ENCODE results near the gene APOBEC3H.

The APOBEC3H gene

DNA sequence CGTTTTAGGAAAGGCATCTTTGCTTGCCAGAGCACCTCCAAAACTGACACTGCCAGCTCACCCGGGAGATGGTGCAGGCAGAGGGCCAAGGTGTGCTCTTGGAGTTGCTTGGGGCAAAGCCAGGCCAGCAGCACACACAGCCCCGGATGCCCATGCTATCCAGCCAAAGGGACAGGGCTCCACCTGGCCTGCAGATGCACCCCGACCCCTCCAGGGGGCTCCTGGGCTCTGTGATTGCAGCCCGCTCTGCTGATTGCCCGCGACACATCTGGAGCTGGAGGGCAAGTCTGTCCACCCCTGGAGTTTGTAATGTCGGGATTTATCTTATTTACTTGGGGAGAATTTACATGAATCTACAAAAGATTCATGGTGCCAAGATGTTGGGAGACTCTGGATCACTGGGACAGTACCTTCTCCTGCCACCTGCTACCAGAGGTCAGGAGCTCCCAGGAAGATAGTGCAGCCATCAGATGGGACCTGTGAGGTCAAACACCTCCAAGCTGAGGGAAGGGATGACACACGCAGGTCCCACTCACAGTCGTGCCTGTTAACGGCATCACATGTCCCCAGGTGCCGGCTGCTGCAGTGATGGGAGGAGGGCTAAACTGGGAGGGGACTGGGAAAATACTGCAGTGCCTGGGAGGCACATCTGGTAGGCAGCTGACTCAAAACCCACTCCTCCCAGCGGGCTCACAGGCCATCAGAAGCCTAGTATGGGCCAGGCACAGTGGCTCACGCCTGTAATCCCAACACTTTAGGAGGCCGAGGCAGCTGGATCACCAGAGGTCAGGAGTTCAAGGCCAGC is 38.2 kb downstream of the APOBEC3H start:
- no peak for DNase-seq (ENCODE audit: low read depth)

DNA sequence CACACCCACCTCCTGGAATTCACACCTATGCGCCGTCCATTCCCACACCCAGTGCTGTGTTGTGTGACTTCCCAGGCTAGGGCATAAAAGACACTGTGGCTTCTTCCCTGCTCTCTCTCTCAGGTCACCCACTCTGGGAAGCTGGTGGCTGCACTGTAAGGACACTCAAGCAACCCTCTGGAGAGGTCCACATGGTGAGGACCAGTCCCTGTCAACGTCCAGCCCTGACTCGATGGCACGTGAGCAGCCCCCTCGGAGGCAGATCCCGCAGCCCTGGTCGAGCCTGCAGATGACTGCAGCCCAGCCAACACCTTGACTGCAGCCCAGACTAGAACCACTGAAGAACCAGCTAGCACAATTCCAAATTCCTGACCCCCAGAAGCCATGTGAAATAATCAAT is 39.3 kb downstream of the APOBEC3H start:
- no peak for DNase-seq (ENCODE audit: low read depth)

DNA sequence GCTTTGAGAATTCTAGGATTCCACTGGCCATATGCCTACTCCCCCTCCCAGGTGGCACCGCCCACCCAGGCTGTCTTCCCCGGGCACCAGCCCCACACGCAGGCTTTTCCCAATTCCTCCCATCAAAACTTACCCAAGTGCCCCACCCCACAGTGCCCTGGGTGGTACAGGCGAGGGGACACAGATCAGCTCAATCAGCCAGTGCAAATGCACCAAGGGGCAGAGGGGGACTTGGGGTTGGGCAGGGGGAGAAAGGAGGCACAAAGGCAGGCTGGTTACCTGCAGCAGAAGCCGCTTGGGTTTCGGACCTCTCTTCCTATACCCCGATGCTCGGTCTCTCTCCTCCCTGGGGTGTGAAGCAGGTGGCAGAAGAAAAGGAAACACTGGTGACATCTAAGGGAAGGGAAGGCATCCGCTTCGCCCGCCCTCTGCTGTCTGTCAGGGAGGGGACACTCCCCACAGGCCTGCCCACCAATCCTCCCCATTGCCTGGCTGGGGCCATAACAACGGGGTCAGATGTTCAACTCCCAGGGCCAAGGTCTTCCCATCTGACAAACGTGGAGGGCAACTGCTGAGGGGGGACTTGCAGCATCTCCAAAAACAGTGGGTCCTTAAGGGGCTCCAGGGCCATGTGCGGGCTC is 41.4 kb downstream of the APOBEC3H start:
- DNase-seq (ENCODE audit: low read depth) = no peak

DNA sequence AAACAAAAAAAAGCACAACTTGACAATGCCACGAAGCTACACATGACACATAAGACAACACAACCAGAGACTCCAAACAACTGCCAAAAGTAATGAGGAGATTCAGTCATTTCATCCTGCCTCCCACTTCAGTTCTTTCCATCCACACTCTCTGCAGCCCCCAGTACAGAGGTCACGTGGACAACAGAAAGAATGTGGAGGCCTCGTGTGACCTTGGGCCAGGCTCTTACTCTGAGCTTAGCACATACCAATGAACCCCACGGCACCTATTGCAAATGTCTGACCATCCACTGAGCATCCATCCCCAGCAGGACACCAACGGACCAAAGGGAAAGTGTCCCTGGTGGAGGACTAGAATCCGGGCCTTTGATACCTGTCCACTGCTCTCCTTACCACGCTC is 42.9 kb downstream of the APOBEC3H start:
- DNase-seq (ENCODE audit: low read depth) = no peak

DNA sequence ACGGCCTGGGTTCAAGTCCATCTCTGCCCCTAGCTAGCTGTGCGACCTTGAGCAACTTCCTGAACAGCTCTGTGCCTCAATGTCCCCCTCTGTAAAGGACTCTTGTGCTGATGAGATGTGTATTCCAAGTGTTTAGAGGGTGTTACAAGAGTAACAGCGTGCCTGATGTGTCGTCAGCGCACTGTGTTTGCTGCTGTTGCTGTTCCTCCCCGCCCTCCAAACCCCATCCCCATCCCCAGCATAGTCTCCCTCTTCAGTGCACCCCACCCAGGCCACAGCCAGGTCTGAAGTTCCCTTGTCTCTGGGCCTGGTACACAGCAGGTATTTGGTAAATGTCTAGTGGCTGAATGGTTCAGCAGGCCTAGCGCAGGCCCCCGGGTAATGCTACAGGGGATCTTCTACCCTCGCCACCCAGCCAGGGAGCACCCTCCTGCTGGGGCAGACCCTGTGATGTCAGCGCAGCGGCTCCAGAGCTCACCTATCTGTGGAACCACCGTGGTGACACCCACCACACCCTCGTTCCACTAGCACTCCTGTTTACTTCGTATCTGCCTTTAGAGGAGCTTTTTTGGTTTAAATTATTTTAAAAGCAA is 45.1 kb downstream of the APOBEC3H start:
- no peak for DNase-seq (ENCODE audit: low read depth)

DNA sequence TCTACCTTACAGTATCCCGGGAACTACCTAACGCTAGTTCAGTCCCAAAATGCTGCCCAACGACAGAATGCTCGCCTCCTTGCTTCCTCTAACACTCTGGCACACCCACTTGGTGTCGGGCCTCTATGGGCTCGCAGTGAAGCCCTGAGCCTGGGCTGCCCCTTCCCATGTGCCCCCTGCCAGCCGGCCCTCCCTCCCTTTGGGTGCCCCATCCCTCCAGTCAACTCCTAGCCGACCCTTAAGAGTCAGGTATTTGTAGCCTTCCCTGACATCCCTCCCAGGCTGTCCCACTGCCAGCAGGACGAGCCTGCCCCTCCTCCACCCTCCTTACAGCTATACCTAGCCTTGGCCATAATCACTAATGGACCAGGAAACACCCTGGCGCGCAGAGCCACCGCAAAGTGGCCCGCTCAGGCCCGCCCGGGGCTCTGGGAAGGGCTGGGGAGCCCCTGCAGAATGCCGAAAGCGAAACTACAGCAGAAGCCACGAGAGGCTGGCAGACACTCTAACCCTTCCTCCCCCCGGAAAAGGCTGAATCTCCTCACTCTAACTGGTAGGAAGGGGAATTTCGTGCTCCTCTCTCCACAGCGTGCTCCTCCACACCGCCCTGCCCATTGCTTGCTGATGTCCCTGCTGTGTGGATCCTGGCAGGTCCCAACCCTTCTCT is 47.2 kb downstream of the APOBEC3H start:
- DNase-seq (ENCODE audit: low read depth) = peak; percentile 34

DNA sequence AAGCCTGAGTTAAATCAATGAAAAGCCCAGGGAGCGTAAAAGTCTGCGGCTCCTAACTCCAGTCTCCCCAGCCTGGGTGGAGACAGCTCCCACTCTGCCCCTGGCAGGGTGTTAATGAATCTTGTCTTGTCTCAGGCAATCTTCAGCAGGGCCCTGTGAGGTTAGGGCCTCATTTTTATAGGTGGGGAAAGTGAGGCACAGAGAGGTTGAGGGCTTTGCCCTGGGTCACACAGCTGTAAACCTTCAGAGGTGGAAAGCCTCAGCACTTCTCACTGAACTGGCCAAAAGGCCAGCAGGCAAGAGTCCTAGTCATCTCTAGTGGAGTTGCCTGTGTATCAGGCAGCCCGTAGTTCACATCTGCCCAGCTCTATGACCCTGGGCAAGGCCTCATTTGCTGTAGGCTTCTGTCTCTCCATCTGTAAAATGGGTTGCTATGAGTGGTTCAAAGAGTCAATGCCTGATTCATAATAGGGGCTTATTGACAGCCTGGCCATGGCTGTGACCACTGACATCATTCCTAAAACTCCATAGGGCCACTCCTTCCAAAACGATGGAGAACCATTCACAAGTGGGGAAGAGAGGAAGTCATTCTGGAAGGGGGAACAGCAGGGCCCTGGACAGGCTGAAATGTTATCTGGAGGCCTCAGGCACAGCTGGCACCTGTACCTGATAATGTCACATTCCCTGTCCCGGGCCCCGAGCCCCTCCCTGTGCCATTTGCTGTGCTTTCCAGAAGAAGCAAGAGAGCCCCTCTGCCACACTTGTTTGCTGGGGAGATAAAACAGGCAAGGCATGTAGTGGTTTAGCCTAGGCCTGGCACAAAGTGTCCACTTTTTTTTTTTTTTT is 49.4 kb downstream of the APOBEC3H start:
- no peak for DNase-seq (ENCODE audit: low read depth)

DNA sequence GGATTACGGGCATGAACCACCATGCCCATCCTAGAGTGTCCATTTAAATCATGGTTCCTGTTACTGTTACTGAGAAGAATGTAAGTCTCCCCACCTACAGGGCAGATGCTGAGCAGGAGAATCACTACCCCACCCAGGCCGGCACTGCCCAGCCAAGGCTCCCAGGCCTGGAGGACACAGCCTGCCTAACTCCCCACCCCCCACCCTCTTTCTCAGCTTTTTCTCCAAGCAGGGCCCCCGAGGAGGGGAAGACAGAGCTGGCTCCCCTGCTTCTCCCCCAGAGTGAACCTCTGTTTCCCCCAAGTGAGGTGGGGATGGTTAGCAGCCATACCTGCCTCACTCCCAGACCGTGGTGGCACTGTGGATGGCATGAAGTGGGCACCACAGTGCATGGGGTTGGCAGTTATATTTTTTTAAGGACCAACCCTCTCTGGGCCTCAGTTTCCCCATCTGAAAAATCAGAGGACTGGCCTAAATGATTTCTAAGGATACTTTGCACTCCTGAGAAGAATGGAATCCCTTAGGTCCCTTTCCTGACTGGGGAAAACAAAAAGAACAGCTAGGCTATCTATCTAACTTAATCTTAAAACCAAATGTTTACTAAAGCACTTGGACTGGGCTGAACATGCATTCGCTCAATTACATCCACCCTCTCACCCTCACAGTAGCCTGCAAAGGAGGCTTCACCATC is 50.4 kb downstream of the APOBEC3H start:
- DNase-seq (ENCODE audit: low read depth) = no peak

DNA sequence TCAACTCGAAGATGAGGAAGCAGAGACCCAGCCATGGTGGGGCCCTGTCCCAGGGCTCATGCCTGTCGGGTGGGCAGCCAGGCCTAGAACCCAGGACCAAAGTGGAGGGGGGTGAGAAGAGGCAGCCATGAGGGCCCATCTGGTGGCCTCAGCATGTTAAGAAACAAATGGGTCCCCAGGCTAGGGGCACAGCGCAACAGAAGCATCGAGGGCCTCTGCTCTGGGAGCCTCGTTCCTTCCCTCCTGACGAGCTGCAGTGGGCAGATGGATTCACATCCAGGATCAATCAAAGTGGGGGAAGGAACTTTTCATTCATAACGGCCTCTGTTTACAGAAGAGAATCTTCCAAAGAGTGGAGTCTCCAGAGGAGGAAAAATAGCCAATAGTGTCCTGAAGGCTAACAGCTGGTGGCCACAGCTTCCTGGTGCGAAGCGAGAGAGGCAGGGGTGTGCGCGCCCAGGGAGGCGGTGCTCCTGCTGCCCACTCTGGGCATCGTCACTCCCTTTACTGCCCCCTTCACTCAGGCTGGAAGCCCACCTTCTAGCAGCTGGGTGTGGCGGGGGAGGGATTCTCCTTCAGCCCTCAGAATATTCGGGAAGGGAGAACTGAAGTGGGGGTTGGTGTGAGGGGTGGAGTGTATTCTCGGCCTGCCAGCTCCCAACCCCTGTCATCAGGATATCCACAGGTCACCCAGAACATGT is 51.1 kb downstream of the APOBEC3H start:
- no peak for DNase-seq (ENCODE audit: low read depth)

DNA sequence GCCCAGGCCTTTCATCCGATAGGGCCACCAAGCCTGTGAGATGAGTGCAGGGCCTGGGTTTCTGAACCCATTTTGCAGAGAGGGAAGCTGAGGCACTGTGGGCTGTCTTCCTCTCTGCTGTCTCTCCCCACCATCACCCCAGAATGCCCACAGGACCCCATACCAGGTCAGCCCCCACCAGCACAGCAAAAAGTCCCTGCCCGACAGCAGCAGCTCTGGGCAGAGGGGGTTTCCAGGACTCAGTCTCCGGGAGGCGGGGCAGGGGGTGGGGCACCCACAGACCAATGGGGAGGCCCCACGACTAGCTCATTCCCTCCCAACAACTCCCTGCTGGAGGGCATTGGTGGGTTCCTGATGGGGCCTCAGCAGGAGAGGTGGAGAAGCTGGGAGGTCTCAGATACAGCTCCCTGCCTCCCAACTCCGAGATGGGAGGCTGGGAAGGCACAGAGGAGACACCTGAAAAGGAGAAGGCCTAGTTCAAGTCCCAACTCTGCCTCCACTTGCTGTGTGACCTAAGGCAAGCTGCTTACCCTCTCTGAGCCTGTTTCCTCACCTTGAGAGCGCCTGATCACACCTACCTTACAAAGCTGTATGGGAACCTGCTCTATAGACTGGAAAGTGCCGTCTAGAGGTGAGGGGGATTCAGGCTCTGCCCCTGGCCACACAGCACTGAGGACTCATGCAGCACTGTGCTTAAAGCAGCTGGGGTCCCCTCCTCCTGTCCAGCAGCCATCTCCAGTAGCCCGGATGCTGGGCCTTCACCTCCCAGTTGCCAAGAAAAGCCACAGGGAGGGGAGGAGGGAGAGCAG is 51.9 kb downstream of the APOBEC3H start:
- peak; percentile 72 for DNase-seq (ENCODE audit: low read depth)

DNA sequence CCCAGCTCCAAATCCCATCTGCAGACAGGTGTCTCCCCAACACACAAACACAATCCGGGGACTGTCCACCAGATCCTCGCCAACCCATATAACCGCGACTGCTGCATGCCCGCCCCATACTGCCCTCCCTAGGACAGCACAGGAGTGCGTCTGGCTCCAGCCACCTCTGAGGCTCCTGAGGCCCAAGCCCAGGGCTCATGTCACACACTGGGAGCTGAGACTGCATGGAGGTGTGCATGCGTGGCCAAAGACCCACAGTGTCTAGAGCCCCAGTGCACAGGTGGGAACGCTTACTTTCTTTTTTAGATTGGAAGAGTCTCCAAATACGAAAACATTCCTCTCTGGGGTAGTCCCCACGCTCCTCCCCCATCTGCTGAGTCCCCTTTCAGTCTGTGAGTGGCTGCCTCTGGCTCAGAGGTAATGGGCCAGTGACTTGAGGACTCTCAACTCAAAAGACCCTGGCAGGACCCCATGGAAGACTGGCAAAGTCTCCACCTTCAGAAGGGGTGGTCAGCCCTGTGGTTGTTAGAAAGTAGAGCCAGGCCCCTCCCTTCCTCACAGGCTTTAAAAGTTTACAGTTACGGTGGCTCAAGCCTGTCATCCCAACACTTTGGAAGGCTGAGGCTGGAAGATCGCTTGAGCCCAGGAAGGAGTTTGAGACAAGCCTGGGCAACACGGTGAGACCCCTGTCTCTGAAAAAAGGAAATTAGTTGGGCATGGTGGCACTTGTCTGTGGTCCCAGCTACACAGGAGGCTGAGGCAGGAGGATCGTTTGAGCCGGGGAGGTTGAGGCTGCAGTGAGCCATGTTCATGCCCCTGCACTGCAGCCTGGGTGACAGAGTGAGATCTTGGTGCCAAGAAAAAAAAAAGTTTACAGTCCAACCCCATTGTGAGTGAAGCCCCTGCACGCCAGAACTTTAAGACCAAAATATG is 53.1 kb downstream of the APOBEC3H start:
- DNase-seq (ENCODE audit: low read depth) = no peak

DNA sequence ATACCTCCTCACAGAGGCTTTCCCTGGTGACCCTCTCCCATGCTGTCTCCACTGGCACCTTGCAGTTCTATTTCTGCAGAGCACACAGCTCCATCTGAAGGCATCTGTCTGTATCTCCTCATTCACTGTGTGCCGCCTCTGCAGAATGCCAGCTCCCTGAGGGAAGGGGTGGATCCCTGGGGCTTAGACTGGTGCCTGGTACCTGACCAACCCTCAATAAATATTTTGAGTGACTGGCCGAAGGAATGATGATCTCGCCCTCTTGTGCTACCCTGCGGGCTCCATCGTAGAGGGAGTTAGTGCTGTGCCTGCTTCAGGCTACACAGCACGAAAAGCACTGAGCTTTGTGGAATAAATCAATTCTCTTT is 53.8 kb downstream of the APOBEC3H start:
- DNase-seq (ENCODE audit: low read depth) = no peak

DNA sequence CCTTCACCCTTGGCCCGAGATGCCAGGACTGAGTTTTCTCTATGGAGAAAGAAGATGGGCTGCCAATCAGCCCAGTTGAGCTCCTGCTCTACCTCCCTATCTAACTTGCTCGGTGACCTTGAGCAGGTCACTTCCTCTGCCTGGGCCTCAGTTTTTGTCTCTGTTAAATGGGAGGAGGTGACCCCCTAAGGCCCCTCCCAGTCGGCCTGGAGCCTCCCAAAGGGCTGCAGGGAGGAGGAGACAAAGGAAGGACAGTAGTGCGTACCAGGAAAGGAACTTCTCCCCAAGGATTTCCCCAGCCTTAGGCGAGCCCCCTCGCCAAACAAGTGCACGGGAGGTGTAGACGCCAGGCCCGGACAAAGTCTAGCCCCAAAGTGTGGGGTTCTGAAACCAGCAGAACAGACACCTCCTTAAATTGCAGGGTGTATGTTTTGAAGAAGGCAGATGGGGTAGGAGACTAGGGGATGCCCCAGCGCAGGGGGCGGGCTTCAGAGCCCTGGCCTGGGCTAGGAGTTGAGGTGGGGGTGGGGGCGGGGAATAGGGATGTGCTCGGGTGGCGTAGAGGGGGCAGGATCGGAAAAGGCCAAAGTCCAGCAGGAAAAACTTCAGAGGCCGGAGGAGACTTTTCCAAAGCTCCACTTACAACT is 54.4 kb downstream of the APOBEC3H start:
- DNase-seq (ENCODE audit: low read depth) = no peak

DNA sequence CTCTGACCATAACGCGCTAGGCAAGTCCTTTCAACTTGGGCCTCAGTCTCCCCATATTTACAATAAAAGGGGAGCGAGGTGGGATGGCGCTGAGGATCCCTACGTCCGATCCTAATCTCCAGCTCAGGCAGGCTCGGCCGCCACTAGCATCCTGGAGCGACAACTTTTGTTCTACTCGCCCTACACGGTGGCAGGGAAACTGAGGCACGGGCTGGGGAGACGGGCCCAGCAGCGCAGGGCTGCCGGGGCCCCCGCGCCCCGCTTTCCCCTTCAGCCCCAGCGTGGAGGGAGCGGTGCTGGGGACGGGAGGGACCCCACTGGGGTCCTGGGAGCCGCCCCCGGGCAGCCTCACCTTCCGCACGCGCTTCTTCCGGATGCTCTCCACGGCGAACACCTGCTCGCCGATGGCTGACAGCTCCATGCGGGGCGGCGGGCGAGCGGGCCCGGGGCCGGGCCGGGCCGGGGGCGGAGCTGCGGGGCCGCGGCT is 55.0 kb downstream of the APOBEC3H start:
- DNase-seq (ENCODE audit: low read depth) = no peak

DNA sequence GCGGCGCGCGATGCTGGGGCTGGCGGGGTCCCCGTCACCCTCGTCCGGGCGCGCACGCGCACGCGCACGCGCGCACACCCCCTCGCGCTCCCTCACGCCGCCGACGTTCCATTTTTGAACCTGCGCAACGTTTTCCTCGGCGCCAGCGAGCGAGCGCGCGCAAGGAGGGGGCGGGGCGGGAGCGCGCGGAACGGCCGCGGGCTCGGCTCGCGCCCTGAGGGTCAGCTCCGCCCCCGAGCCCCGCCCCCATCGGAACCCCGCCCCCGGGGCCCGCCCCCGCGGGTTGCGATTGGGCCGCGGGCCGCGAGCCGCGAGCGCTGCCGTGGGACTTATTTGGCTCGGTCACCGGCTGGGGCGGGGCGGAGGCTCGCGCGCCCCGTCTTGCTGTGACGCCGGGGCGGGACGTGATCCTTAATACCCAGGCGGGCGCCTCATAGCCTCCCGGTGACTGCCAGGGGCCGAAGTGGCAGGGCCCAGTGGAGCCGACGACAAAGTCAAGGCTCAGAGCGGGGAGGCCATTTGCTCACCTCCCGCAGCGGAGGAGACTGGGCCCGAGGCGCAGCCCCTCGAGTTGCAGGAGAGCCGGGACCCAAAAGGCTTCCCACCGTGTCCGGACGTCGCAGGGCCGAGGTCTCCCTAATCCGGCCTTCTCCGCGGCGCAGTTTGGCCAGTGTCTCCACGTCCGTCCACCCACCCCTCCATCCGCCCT is 55.6 kb downstream of the APOBEC3H start, which contains the start of gene CBX7:
Gene CBX7 (minus strand): TSS at position 170 of the 709 bp plus-strand sequence. CDS start 236 bp downstream, outside the sequence.
- peak; percentile 94 for DNase-seq (ENCODE audit: low read depth)

DNA sequence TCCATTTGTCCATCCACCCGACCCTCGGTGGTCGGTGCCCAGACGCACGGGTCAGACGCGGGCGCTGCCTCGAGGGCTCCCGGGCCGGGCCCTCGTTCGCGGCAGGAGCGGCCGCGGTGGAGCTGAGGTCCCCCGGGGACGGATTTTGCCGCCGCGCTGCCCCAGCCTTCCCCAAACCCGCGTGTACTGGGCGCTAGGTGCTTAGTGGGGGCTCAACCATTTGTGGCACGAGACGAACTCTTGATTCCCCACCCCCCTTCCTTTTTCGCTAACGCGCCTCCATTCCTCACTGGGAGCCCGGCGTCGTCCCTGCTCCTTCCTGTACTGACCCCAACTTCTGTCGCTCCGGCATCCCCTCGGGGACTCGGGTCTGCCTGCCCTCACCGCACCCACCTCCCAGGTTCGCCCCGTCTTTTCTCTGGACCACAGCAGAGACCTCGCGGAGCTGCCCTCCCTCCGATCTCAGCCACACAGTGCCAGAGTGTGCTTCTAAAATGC is 56.2 kb downstream of the APOBEC3H start:
- no peak for DNase-seq (ENCODE audit: low read depth)
